Measurements from ENCODE around the gene UBE2Q2. TPM values are rescaled to one million over a fixed set of nuclear protein-coding genes. Genes with fewer than 3 reads are reported as not detected.

The UBE2Q2 gene
- total RNA-seq, 3 donors from 2014 or later (not counting 1 experiment from before 2014, with no cell fraction given), result 39.5 to 64.6 (median 63.9) TPM

- no peak for TF ChIP-seq CTCF (IDR thresholded peaks at IDR 0.05)
- intact Hi-C loops (cut with micrococcal nuclease), result no loop called here
- Histone ChIP-seq H3K36me3 (ENCODE audit: control insufficient read depth, insufficient read depth, low read length) (no peaks in the 10 kb centered on the region), H3K27me3 (ENCODE audit: control insufficient read depth, insufficient read depth, low read length) (no peaks in the 10 kb centered on the region), H3K4me1 (ENCODE audit: control insufficient read depth, insufficient read depth, low read length) (no peaks in the 10 kb centered on the region), H3K27ac (ENCODE audit: low read length) (no peak overlapping the region), H3K4me3 (ENCODE audit: low read length) (no peak overlapping the region), H3K9me3 (ENCODE audit: control insufficient read depth, insufficient read depth, low read length) (no peaks in the 10 kb centered on the region)
- peaks cover 14% of the 10 kb centered on the region for H3K36me3 Mint-ChIP-seq
- ATAC-seq (no peak), DNase-seq (no peak)
- H3K4me1 Mint-ChIP-seq, result peaks cover 7 to 18% of the 10 kb centered on the region in 2 donors
- 96% methylated on average over 3 of the region's 3 CpGs for WGBS (ENCODE audit: insufficient coverage)
- H3K4me3 Mint-ChIP-seq, result no peak overlapping the region
- H3K27ac Mint-ChIP-seq, result no peak overlapping the region
- peaks cover 11 to 12% of the 10 kb centered on the region in 2 donors for H3K27me3 Mint-ChIP-seq (ENCODE audit: low read depth in 2 of 2)
- no peaks in the 10 kb centered on the region for H3K9me3 Mint-ChIP-seq
Measured at GRCh38 chr15:75942464-75942863, 99.2 kb downstream of the UBE2Q2 start.

- no peaks in the 10 kb centered on the region for H3K27me3 ChIP-seq (ENCODE audit: control insufficient read depth, insufficient read depth, low read length)
- TF ChIP-seq CTCF (IDR thresholded peaks at IDR 0.05), result no peak
- no peaks in the 10 kb centered on the region for H3K36me3 ChIP-seq (ENCODE audit: control insufficient read depth, insufficient read depth, low read length)
- H3K4me3 ChIP-seq (ENCODE audit: low read length), result no peak overlapping the region
- no peaks in the 10 kb centered on the region for H3K4me1 ChIP-seq (ENCODE audit: control insufficient read depth, insufficient read depth, low read length)
- Mint-ChIP-seq H3K36me3 (peaks cover 6% of the 10 kb centered on the region), H3K9me3 (no peaks in the 10 kb centered on the region), H3K27ac (no peak overlapping the region), H3K4me3 (no peak overlapping the region), H3K27me3 (ENCODE audit: low read depth in 2 of 2) (peaks cover 11 to 16% of the 10 kb centered on the region in 2 donors), H3K4me1 (peaks cover 7 to 18% of the 10 kb centered on the region in 2 donors)
- ATAC-seq (no peak), DNase-seq (no peak)
- intact Hi-C loops (cut with micrococcal nuclease), result no loop called here
- H3K27ac ChIP-seq (ENCODE audit: low read length), result no peak overlapping the region
- no peaks in the 10 kb centered on the region for H3K9me3 ChIP-seq (ENCODE audit: control insufficient read depth, insufficient read depth, low read length)
- WGBS (ENCODE audit: insufficient coverage), result 76% methylated on average over 4 of the region's 5 CpGs
Measured at GRCh38 chr15:75943246-75943645, 100.0 kb downstream of the UBE2Q2 start.

- no peaks in the 10 kb centered on the region for H3K9me3 ChIP-seq (ENCODE audit: control insufficient read depth, insufficient read depth, low read length)
- Mint-ChIP-seq H3K4me3 (no peak overlapping the region), H3K9me3 (no peaks in the 10 kb centered on the region), H3K27me3 (ENCODE audit: low read depth in 2 of 2) (peaks cover 11 to 16% of the 10 kb centered on the region in 2 donors), H3K4me1 (peaks cover 7 to 18% of the 10 kb centered on the region in 2 donors), H3K27ac (no peak overlapping the region), H3K36me3 (peaks cover under 1% of the 10 kb centered on the region)
- DNase-seq, result no peak
- intact Hi-C loops (cut with micrococcal nuclease), result no loop called here
- ATAC-seq, result no peak
- no peaks in the 10 kb centered on the region for H3K4me1 ChIP-seq (ENCODE audit: control insufficient read depth, insufficient read depth, low read length)
- no peak overlapping the region for H3K27ac ChIP-seq (ENCODE audit: low read length)
- H3K27me3 ChIP-seq (ENCODE audit: control insufficient read depth, insufficient read depth, low read length), result no peaks in the 10 kb centered on the region
- no peaks in the 10 kb centered on the region for H3K36me3 ChIP-seq (ENCODE audit: control insufficient read depth, insufficient read depth, low read length)
- no peak for TF ChIP-seq CTCF (IDR thresholded peaks at IDR 0.05)
- H3K4me3 ChIP-seq (ENCODE audit: low read length), result no peak overlapping the region
- WGBS (ENCODE audit: insufficient coverage), result no CpG with 5 or more reads among the region's 1 CpG
Measured at GRCh38 chr15:75943713-75944215, 100.5 kb downstream of the UBE2Q2 start.

GRCh38 chr15:75945953-75946352, 102.7 kb downstream of the UBE2Q2 start:
- TF ChIP-seq CTCF (IDR thresholded peaks at IDR 0.05), result no peak
- Histone ChIP-seq H3K4me3 (ENCODE audit: low read length) (no peak overlapping the region), H3K4me1 (ENCODE audit: control insufficient read depth, insufficient read depth, low read length) (no peaks in the 10 kb centered on the region), H3K9me3 (ENCODE audit: control insufficient read depth, insufficient read depth, low read length) (no peaks in the 10 kb centered on the region), H3K36me3 (ENCODE audit: control insufficient read depth, insufficient read depth, low read length) (no peaks in the 10 kb centered on the region), H3K27ac (ENCODE audit: low read length) (no peak overlapping the region), H3K27me3 (ENCODE audit: control insufficient read depth, insufficient read depth, low read length) (no peaks in the 10 kb centered on the region)
- H3K4me3 Mint-ChIP-seq, result no peak overlapping the region
- H3K36me3 Mint-ChIP-seq, result no peaks in the 10 kb centered on the region
- H3K27ac Mint-ChIP-seq, result no peak overlapping the region
- DNase-seq (no peak), ATAC-seq (peak; percentile 35 to 59 (median 58))
- intact Hi-C loops (cut with micrococcal nuclease), result no loop called here
- H3K4me1 Mint-ChIP-seq, result peaks cover 7 to 18% of the 10 kb centered on the region in 2 donors
- 54% methylated on average over 4 of the region's 4 CpGs for WGBS (ENCODE audit: insufficient coverage)
- peaks cover 11 to 38% of the 10 kb centered on the region in 2 donors for H3K27me3 Mint-ChIP-seq (ENCODE audit: low read depth in 2 of 2)
- no peaks in the 10 kb centered on the region for H3K9me3 Mint-ChIP-seq

Measured in natural killer cell (primary cell).